ENCODE data around the gene TTC12.

- no peak for TF ChIP-seq EZH2 (IDR thresholded peaks at IDR 0.05; ENCODE audit: low read depth, low read length, severe bottlenecking)
- no peak for TF ChIP-seq POLR2A (IDR thresholded peaks at IDR 0.05; ENCODE audit: control extremely low read depth in 1 of 2, low read depth in 2 of 2, low read length in 2 of 2)
- peak; percentile 95 to 98 (median 97) for TF ChIP-seq CTCF (IDR thresholded peaks at IDR 0.05; ENCODE audit: control extremely low read depth in 1 of 3, insufficient read depth in 1 of 3, low read depth in 1 of 3, low read length in 3 of 3)
- no peak for TF ChIP-seq POLR2AphosphoS5 (IDR thresholded peaks at IDR 0.05; ENCODE audit: low read depth, low read length)
- TF ChIP-seq HDAC6 (IDR thresholded peaks at IDR 0.05; ENCODE audit: low read depth, low read length) = no peak
- TF ChIP-seq SIN3A (conservative IDR thresholded peaks at IDR 0.05 in 1 of 2, IDR thresholded peaks at IDR 0.05 in 1 of 2; ENCODE audit: low read depth in 1 of 2, low read length in 2 of 2) = no peak
- no peak for TF ChIP-seq BRCA1 (IDR thresholded peaks at IDR 0.05; ENCODE audit: low read depth, low read length)
- TF ChIP-seq JUN (IDR thresholded peaks at IDR 0.05; ENCODE audit: low read depth, low read length) = no peak; the same call in 1 of the 2 replicates
- no peak for TF ChIP-seq CEBPB (IDR thresholded peaks at IDR 0.05; ENCODE audit: low read depth, low read length)
- TF ChIP-seq EP300 (IDR thresholded peaks at IDR 0.05; ENCODE audit: borderline replicate concordance in 1 of 2, low read depth in 2 of 2, low read length in 2 of 2) = no peak
- TF ChIP-seq KDM5A (IDR thresholded peaks at IDR 0.05; ENCODE audit: low read length) = no peak
- TF ChIP-seq CBX5 (IDR thresholded peaks at IDR 0.05; ENCODE audit: low read depth, low read length) = no peak
- TF ChIP-seq JUND (IDR thresholded peaks at IDR 0.05; ENCODE audit: low read length) = no peak
- TF ChIP-seq PHF8 (conservative IDR thresholded peaks at IDR 0.05; ENCODE audit: low read depth, low read length) = no peak
These were observed 8.7 kb upstream of the TTC12 start for GRCh38 chr11:113305440-113306336.
